Tibial artery (tissue), 4 donors: ENCODE measurements around the gene SPINK1.

Experiments
- DNase-seq, 2 donors: peaks; one replicate each; pipeline ENCODE4 v3.0.0-alpha.2; 2019
- H3K27ac ChIP-seq, 2 donors: fragments of 200-600 bp; sonication (generic) in 1 of 2; 1 replicate in 1 of 2; 2 replicates in 1 of 2; pipeline ENCODE4 v1.5.1; 2018 to 2019; ENCODE audit warnings: mild to moderate bottlenecking in 1 of 2
- H3K27me3 ChIP-seq, 2 donors: fragments of 200-600 bp; sonication (generic) in 1 of 2; one replicate each; pipeline versions ENCODE4 v1.5.1 to v1.6.0; 2016 to 2019
- H3K36me3 ChIP-seq, 3 donors: fragments of 200-600 bp; sonication (generic) in 2 of 3; one replicate each; pipeline ENCODE4 v1.5.1; 2016 to 2019; ENCODE audit warnings: mild to moderate bottlenecking in 2 of 3
- H3K4me1 ChIP-seq, 4 donors: fragments of 200-600 bp; sonication (generic) in 2 of 4; 1 replicate in 3 of 4; 2 replicates in 1 of 4; pipeline ENCODE4 v1.5.1; 2016 to 2019
- H3K4me3 ChIP-seq, 2 donors: fragments of 200-600 bp; sonication (generic) in 1 of 2; 1 replicate in 1 of 2; 2 replicates in 1 of 2; pipeline ENCODE4 v1.5.1; 2018 to 2019; ENCODE audit warnings: mild to moderate bottlenecking in 2 of 2
- H3K9me3 ChIP-seq, 3 donors: fragments of 200-600 bp; sonication (generic) in 1 of 3; one replicate each; pipeline ENCODE4 v1.5.1; 2016 to 2019
- CTCF ChIP-seq, 2 experiments: fragments of 200-600 bp in 1 of 2; fragments of 450-650 bp in 1 of 2; IDR thresholded peaks; one replicate each; pipeline ENCODE4 v1.5.1; 2017 to 2019; ENCODE audit warnings: antibody characterized with exemption in 2 of 2, mild to moderate bottlenecking in 1 of 2, moderate library complexity in 1 of 2
- intact Hi-C: fragments of 100-400 bp; cut with DNase I; formaldehyde crosslinking; loops from one replicate; pipeline ENCODE4 v1.15.0; 2023; ENCODE audit warnings: low total_unique reads

SPINK1 gene

GRCh38 chr5:147831465-147831864 lies at the start of gene SPINK1:
Gene SPINK1, minus strand, starts transcription at chr5:147831671. Its CDS starts 94 bp downstream, at chr5:147831577.
- Histone ChIP-seq H3K4me3 (no peak within 1 kb of the TSS), H3K36me3 (no peaks in the 10 kb centered on the region), H3K27me3 (peaks cover 0 to 4% of the 10 kb centered on the region in 2 donors), H3K9me3 (no peaks in the 10 kb centered on the region), H3K4me1 (no peaks in the 10 kb centered on the region), H3K27ac (no peak within 1 kb of the TSS)
- no peak for TF ChIP-seq CTCF (IDR thresholded peaks at IDR 0.05)
- DNase-seq = no peak
- intact Hi-C loops = no loop called here

DNA sequence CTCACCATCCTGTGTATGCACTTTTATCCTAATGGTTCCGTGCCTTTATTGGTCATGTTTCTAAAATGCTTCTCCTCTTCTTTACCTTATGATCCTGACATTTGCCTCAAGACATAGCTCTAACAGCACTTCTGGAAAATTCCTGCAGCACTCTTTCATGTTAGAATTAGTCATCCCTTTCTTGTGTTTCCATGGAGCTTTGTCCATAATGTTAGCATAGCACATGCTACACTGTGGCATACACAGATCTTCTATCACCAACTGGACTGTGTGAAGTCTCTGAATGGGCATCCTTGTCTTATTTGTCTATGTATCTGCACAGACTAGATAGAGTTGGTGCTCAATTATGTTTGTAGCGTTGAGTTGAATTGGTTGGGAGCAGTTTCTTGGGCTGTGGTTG lies 49.0 kb upstream of the SPINK1 start:
- intact Hi-C loops = no loop called here
- no peak for TF ChIP-seq CTCF (IDR thresholded peaks at IDR 0.05)
- no peaks in the 10 kb centered on the region for H3K36me3 ChIP-seq
- H3K9me3 ChIP-seq = no peaks in the 10 kb centered on the region
- H3K4me3 ChIP-seq = no peak overlapping the region
- DNase-seq = no peak
- H3K4me1 ChIP-seq = no peaks in the 10 kb centered on the region
- no peak overlapping the region for H3K27ac ChIP-seq
- no peaks in the 10 kb centered on the region for H3K27me3 ChIP-seq

GRCh38 chr5:147879784-147880183 lies 48.3 kb upstream of the SPINK1 start:
- Histone ChIP-seq H3K27ac (no peak overlapping the region), H3K4me3 (no peak overlapping the region), H3K36me3 (no peaks in the 10 kb centered on the region), H3K27me3 (no peaks in the 10 kb centered on the region), H3K4me1 (no peaks in the 10 kb centered on the region), H3K9me3 (no peaks in the 10 kb centered on the region)
- intact Hi-C loops = no loop called here
- no peak for DNase-seq
- TF ChIP-seq CTCF (IDR thresholded peaks at IDR 0.05) = no peak

DNA sequence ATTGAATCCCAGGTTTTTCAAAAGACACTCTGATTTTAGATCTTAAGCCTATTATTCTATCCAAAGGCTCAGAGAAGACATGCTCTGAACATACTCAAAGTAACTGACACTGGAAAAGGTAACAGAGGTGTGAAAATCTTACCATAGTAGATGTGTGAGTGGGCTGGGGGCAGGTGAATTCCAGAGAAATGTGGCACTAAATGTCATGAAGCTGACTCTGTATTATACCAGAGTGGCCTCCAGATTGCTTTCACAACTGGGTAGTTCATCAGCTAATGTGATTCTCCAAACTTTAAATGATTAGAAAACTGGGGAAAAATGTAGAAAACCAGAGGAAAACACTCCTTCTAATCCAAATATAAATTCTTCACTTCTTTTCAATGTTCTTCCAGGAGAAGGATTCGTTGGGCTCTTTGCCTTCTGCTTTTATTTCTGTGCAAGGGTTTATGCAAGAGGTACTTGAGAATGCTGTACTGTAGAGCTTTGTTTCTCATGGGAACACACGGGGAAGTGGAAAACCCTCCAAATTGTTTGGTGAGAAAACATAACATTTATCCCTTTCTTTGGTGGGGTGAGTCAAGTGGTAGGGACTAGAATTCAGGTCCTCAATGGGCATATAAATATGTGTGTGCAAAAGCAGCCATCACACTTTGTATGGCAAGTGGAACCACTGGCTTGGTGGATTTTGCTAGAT lies 46.7 kb upstream of the SPINK1 start, which contains the start of gene SCGB3A2:
Gene SCGB3A2 (plus strand): TSS at position 646 of the 694 bp plus-strand sequence. CDS start 93 bp downstream, outside the sequence.
- Histone ChIP-seq H3K27me3 (no peaks in the 10 kb centered on the region), H3K36me3 (no peaks in the 10 kb centered on the region), H3K27ac (no peak within 1 kb of the TSS), H3K9me3 (no peaks in the 10 kb centered on the region), H3K4me1 (no peaks in the 10 kb centered on the region), H3K4me3 (no peak within 1 kb of the TSS)
- intact Hi-C loops = no loop called here
- TF ChIP-seq CTCF (IDR thresholded peaks at IDR 0.05) = no peak
- no peak for DNase-seq

GRCh38 chr5:147876626-147877025 lies 45.2 kb upstream of the SPINK1 start:
- no peak overlapping the region for H3K4me3 ChIP-seq
- DNase-seq = no peak
- H3K27ac ChIP-seq = no peak overlapping the region
- H3K36me3 ChIP-seq = no peaks in the 10 kb centered on the region
- no peaks in the 10 kb centered on the region for H3K27me3 ChIP-seq
- H3K4me1 ChIP-seq = no peaks in the 10 kb centered on the region
- TF ChIP-seq CTCF (IDR thresholded peaks at IDR 0.05) = no peak
- H3K9me3 ChIP-seq = no peaks in the 10 kb centered on the region
- intact Hi-C loops = no loop called here
